ENCODE results near the gene PDE10A. TPM values are rescaled to one million over a fixed set of nuclear protein-coding genes. Genes with fewer than 3 reads are reported as not detected.
A peak's percentile ranks its signal among the peaks of the same experiment; 100 is the strongest.
"Not testable (repeated sequence)": the region's sequence is repeated elsewhere in the genome, so short reads cannot be mapped to it uniquely, and the experiment has no call there.

Gene PDE10A
- total RNA-seq, 1 donor from 2014 or later: 9.2 TPM

GRCh38 chr6:165586706-165587105 is 76.3 kb downstream of the PDE10A start:
- no peak for DNase-seq

DNA sequence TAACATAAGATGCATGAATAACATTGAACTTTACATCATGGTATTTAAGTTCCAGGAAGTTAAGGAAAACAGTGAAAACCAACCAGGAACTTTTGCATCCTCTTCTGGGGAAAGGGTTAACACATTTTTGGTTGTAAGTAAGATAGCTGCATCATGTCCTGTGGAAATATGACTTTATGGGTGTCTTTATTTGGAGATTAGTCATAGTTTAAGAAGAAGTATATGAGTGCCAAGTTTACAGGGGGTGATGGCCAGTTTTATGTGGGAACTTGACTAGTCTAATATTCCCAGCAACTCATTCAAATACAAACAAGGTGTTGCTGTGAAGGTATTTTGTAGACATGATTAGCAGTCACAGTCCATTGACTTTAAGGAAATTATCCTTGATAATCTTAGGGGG is 78.0 kb downstream of the PDE10A start:
- DNase-seq: no peak

DNA sequence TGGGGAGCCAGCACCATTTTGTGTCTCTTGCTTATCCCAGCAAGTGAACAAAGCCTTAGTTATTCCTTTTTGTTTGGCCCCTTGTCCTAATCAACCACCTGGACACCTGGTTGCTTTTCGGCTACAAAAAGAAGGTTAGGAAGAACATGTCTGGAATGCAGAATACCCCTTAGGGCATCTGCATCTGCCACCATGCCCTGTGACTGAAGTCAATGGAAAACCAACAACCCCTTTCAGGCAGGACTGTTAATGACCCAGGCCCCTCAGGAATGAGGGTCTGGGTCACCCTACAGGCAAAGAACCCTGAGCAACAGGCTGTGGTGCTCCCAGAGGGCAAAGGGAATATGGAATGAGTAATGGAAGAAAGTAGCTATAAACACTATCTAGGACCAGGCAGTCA is 78.5 kb downstream of the PDE10A start:
- no peak for DNase-seq

DNA sequence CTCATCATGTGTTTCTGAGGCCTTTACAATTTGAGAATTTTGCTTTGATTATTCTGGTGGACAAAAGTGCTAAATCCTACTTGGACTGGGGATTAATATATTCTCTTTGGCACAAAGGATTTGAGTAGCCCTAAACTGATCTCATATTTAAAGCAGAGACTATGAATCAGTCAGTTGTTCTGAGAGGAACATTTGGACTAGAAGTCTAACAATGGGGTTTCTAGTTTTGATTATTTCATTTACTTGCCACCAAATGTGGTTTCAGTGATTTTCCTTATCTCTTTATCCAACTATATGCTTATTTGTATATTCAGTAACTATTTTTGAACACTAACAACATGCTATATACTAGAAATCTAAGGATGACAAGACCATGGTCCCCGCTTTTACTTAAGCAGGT is 81.4 kb downstream of the PDE10A start:
- no peak for DNase-seq

GRCh38 chr6:165580136-165580535 is 82.9 kb downstream of the PDE10A start:
- DNase-seq: no peak

GRCh38 chr6:165579151-165579550 is 83.9 kb downstream of the PDE10A start:
- no peak for DNase-seq

DNA sequence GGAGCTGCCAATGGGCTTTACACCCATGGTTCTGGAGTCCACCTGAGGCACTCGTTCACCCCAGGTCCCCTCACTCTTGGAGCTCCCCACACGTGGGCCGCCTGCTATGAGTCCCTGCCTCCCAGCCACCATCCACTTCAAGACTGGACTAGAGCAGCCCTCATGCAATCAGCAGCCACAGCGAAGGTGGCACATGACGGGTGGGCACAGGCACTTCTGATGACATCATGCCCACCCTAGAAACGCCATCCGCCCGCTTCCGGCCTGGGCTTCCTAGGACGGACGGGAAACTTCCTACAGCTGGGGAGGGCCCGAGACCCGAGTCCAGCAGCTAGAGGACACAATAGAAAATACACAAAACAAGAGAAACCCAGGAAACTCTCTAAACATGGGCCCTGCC is 85.5 kb downstream of the PDE10A start:
- no peak for DNase-seq

DNA sequence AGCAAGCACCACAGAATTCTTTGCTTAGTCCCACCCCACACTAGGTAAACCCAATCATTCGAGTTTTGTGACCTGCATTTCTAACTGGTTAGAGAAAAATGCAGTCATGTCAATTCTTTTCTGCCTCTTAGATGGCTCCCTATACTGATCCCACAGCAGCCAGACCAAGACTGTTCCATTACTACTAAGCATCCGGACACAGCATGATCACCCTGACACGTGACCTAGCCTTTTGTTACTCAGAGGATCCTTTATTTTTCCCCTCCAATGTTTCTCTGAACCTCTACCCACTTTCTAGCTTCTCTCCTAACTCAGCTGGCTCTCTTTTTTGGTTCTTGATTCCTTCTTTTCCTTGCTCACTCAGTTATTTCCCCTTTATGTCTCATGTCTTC is 87.9 kb downstream of the PDE10A start:
- no peak for DNase-seq

DNA sequence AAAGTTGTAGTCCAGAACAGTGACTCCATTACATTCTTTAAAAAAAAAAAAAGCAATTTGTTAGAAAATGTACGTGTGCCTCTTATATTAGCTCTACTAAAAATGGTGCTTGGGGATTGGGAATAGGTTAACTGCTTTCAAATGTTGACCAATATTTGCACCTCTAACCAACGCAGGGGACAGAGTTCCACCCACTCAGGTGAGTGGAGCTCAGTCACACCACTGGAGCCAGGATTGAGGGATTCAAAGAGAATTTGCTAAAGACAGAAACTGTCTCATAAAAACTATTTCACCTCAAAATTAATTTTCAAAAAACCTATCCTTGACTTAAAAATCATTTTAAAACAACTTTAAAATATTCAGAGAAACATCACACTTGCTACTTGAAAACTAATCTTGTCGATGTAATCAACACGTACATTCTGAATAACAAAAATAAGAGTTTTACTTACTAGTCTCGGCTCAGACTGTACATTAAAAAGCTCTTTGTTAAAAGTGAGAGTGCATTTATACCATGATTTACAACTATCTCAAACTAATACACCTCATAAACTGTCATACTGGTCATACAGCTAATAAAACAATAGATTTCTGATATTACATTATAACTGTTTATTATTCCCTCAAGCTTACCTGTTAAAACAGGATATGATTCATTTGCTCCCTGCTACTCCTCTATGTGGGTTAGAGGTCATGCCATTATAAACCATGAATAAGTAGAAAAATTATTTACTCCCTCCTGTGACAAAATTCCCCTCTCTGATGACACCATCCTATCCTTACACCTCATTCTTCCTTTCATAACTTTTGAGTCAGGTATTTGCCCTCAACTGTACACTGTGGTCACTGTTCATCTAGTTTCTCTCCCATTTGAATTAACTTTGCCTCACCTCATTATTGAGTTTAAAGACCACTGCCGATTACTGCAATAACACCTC is 88.6 kb downstream of the PDE10A start:
- no peak for DNase-seq

DNA sequence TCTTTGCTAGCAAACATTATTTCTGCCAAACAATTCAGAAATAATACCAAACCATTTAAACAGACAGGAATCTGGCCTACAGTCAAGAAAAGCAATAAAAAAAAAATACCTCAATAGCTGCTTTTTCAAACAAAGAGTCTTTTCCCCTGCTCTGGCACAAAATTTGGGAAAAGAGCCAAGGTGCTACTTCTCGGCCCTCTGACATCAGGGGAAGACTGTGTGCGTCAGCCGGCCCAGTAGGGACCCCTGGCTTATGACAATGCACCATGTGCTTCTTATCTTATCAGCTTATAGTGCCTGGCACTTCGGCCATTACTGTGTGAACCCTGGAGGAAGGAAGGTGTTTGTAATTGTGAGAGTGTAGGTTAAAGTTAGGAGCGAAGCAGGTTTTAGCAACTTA is 89.4 kb downstream of the PDE10A start:
- peak; percentile 2 for DNase-seq

DNA sequence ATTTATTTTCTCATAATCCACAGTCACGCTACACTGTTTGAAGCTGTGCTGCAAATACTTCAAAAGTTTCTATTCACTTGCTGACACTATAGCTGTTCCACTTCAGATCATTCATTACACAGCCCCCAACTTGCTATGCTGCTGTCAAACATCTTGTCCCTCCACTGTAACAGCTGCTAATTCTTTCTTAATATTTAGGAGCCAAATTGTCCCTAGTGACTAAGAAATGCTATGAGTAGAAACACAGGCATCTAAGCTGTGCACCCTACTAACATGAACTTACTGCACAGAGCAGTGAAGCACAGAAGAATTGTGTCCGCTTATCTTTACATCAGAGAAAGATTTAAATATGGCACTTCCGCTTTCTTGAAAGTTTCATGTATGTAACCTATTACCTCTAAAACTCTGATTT is 91.3 kb downstream of the PDE10A start:
- no peak for DNase-seq

DNA sequence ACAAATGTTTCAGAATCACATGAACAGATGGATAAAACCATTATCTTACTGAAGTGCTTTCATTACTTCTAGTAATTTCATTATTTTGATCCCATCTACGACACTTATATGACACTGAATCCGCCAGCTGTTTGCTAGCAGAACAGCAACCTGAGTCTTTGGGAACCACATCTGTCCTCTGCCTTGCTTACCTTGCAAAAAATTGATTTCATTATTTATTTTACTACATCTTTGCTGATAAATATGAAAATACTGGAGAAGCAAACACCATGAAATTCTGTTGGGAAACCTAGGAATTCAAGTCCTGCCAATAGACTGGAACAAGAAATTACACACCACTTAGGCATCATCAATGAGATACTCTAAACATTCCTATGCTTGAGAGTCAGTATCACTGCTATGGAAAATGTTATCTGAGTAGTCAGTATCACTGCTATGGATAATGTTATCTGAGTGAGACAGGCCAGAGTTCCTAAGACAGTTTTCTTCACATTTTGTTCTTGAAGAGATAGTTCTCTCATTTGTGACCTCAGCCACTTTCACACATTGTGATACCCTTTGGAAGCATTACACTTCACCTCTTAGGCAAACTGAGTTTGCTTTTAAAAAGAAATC is 91.9 kb downstream of the PDE10A start:
- DNase-seq: no peak

DNA sequence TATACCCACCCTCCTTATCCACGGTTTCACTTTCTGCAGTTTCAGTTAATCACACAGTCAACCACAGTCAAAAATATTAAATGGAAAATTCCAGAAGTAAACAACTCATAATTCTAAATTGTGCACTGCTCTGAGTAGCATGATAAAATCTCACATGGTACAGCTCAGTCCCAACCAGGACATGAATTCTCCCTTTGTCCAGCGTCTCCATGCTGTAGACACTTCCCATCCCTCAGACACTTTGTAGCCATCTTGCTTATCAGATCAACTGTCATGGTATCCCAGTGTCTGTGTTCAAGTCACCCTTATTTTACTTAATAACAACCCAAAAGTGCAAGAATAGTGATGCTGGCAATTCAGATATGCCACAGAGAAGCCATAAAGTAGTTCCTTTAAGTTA is 94.7 kb downstream of the PDE10A start:
- DNase-seq: no peak

DNA sequence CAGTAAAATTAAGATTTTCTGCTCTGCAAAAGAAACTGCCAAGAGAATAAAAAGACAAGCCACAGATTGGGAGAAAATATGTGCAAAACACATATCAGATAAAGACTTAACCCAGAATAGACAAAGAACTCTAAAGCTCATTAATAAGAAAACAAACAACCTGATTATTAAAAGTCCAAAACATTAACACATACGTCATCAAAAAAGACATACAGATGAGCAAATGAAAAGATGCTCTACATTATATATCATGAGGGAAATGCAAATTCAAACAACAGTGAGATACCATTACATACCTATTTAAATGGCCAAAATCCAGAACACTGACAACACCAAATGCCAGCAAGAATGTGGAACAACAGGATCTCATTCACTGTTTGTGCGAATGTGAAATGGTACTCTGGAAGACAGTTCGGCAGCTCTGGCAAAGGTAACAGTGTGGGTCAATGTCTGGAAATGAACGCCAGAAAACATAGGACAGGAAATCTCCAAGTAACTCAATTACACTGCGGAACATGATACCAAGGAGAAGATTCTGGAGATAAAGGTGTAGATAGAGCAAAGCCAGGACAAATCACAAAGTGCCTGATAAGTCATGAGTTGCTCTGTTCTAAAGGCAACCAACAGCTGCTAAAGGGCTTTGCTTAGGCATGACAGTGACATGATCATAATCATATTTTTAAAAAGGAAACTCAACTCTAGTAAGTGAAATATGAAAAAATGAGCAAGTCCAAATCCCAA is 96.8 kb downstream of the PDE10A start:
- no peak for DNase-seq

DNA sequence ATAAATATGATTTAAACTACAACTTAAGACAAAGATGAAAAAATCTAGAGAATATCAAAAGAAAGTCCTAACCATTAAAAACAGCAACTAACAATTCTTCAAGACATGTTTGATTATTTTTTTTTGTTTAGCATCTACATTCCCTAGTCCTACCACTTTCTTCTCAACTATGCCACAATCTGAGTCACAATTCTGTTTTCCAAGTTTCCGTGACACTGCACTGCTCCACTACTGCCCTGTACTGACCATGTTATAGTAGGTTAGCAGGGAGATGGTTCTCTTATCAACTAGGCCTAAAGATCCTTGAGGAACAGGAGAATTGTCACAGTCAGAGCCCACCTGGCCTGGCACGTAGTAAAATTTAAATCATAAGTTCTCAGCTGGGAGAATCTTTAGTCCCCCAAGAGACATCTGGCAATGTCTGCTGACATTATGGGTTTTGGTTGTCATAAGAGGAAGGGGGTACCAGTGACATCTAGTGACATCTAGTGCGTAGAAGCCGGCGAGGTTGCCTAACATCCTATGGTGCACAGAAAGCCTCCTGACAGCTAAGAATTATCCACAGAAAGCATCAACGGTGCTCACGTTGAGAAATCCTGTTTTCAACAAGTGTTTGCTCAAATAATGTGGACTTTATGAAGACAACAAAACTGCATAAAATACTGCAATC is 100.5 kb downstream of the PDE10A start:
- DNase-seq: no peak

DNA sequence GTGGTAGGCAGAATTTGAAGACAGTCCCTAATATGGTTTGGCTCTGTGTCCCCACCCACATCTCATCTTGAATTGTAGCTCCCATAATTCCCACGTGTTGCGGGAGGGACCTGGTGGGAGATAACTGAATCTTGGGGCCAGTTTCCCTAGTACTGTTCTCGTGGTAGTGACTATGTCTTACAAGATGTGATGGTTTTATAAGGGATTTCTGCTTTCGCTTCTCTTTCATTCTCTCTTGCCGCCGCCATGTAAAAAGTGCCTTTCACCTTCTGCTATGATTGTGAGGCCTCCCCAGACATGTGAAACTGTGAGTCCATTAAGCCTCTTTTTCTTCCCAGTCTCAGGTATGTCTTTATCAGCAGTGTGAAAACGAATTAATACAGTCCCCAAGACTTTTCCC is 103.4 kb downstream of the PDE10A start:
- no peak for DNase-seq

DNA sequence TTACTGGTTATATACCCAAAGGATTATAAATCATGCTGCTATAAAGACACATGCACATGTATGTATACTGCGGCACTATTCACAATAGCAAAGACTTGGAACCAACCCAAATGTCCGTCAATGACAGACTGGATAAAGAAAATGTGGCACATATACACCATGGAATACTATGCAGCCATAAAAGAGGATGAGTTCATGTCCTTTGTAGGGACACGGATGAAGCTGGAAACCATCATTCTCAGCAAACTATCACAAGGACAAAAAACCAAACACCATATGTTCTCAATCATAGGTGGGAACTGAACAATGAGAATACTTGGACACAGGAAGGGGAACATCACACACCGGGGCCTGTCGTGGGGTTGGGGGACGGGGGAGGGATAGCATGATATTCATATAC is 104.9 kb downstream of the PDE10A start:
- DNase-seq: not testable (repeated sequence)

- DNase-seq: no peak
Measured at GRCh38 chr6:165557674-165558073, 105.4 kb downstream of the PDE10A start.

GRCh38 chr6:165556116-165556843 is 106.8 kb downstream of the PDE10A start:
- no peak for DNase-seq

DNA sequence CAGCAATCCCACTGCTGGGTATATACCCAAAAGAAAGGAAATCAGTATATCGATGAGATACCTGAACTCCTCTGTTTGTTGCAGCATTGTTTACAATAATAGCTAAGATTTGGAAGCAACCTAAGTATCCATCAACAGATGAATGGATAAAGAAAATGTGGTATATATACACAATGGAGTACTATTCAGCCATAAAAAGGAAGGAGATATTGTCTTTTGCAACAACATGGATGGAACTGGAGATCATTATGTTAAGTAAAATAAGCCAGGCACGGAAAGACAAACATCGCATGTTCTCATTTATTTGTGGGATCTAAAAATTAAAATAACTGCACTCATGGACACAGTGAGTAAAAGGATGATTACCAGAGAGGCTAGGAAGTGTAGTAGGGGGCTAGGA is 108.4 kb downstream of the PDE10A start:
- not testable (repeated sequence) for DNase-seq

- DNase-seq: no peak
Measured at GRCh38 chr6:165552248-165552736, 110.7 kb downstream of the PDE10A start.

DNA sequence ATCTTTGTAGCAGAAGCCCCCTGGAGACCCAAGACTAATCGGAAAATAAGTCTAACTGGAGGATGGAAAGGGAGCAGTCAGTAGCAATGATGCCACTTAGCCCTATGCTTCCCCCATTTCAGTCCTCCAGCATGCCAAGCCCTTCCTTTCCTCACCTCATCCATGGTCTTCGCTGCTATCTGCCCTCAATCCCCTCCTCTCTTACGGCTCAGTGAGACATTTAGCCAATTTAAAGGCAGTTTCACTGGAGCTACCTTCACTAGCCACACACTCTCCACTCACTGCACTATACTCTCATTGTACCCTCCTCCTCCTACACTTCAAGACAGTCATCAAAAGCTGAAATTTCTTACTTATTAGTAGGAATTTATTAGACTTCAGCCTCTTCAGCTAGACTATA is 111.2 kb downstream of the PDE10A start:
- no peak for DNase-seq
